SK-N-SH (cell line): Measurements from ENCODE around the gene B4GALT3. TPM values are rescaled to one million over a fixed set of nuclear protein-coding genes. Genes with fewer than 3 reads are reported as not detected.

Experiments used
- CTCF ChIA-PET: fragments of 300-600, 350-600 bp; formaldehyde crosslinking; extraction: SDS; loops from one replicate; lab custom pipeline; 2021; lab: Yijun Ruan, JAX
- POLR2A ChIA-PET: fragments of 350-600 bp; sonication (Branson Sonifier 250); formaldehyde crosslinking; extraction: SDS; loops from one replicate; lab custom pipeline; 2020; ENCODE audit warnings: antibody characterized with exemption, inconsistent platforms; lab: Yijun Ruan, JAX
- DNase-seq: peaks from one replicate; pipeline ENCODE4 v3.0.0; 2012
- H2AFZ ChIP-seq: fragments of 200-600 bp; sonication (generic); 2 replicates; pipeline ENCODE4 v1.8.1; 2016; ENCODE audit warnings: antibody characterized with exemption, mild to moderate bottlenecking, low read depth
- H3F3A ChIP-seq: fragments of 200-600 bp; sonication (generic); replicated peaks from 2 replicates; pipeline ENCODE3; 2016; ENCODE audit warnings: antibody characterized with exemption, mild to moderate bottlenecking; ENCODE audit not compliant: insufficient read depth
- H3K27ac ChIP-seq, 2 experiments: fragments of 200-500 bp in 1 of 2; fragments of 200-600 bp in 1 of 2; sonication (Bioruptor generic) in 1 of 2; sonication (generic), shearing (Covaris generic) in 1 of 2; 2 replicates each; pipeline versions ENCODE4 v1.5.1 to v1.6.1; 2014 to 2016; ENCODE audit warnings: low read depth in 2 of 2, inconsistent platforms in 1 of 2, low read length in 1 of 2, mild to moderate bottlenecking in 1 of 2, mixed read lengths in 1 of 2
- H3K27me3 ChIP-seq: fragments of 200-600 bp; sonication (generic), shearing (Covaris generic); 2 replicates; pipeline ENCODE4 v1.6.1; 2016; ENCODE audit warnings: mixed run types; ENCODE audit not compliant: insufficient read depth
- H3K36me3 ChIP-seq, 2 experiments: fragments of 200-500 bp in 1 of 2; fragments of 200-600 bp in 1 of 2; sonication (Bioruptor generic) in 1 of 2; sonication (generic) in 1 of 2; replicated peaks in 1 of 2; 2 replicates each; pipeline versions ENCODE3 to v1.5.1; 2014 to 2016; ENCODE audit warnings: low read length in 1 of 2, mild to moderate bottlenecking in 1 of 2; ENCODE audit not compliant: insufficient read depth in 2 of 2, control insufficient read depth in 1 of 2
- H3K4me1 ChIP-seq, 2 experiments: fragments of 200-500 bp in 1 of 2; fragments of 200-600 bp in 1 of 2; sonication (Bioruptor generic) in 1 of 2; sonication (generic), shearing (Covaris generic) in 1 of 2; 2 replicates each; pipeline versions ENCODE4 v1.5.1 to v1.6.1; 2014 to 2016; ENCODE audit warnings: low read depth in 1 of 2, low read length in 1 of 2, mixed run types in 1 of 2; ENCODE audit not compliant: insufficient read depth in 2 of 2, control insufficient read depth in 1 of 2
- H3K4me2 ChIP-seq: fragments of 200-600 bp; sonication (generic), shearing (Covaris generic); 2 replicates; pipeline ENCODE4 v1.6.1; 2017; ENCODE audit warnings: mixed run types
- H3K4me3 ChIP-seq, 2 experiments: fragments of 200-500 bp in 1 of 2; fragments of 200-600 bp in 1 of 2; sonication (Bioruptor generic) in 1 of 2; sonication (generic), shearing (Covaris generic) in 1 of 2; 2 replicates each; pipeline versions ENCODE4 v1.5.1 to v1.8.1; 2014 to 2016; ENCODE audit warnings: low read depth in 2 of 2, inconsistent platforms in 1 of 2, low read length in 1 of 2, mild to moderate bottlenecking in 1 of 2, mixed read lengths in 1 of 2, moderate library complexity in 1 of 2
- H3K79me2 ChIP-seq: fragments of 200-600 bp; sonication (generic); 2 replicates; pipeline ENCODE4 v1.8.1; 2017; ENCODE audit warnings: mild to moderate bottlenecking; ENCODE audit not compliant: insufficient read depth
- H3K9ac ChIP-seq: fragments of 200-600 bp; sonication (generic); 2 replicates; pipeline ENCODE4 v1.6.1; 2017; ENCODE audit warnings: mixed run types
- H3K9me2 ChIP-seq: fragments of 200-600 bp; sonication (generic); 2 replicates; pipeline ENCODE4 v1.6.1; 2017; ENCODE audit warnings: mixed run types
- H3K9me3 ChIP-seq: fragments of 200-600 bp; sonication (generic); 2 replicates; pipeline ENCODE4 v1.6.1; 2017; ENCODE audit warnings: mixed run types, mild to moderate bottlenecking, moderate library complexity
- H4K20me1 ChIP-seq: fragments of 200-600 bp; sonication (generic); 2 replicates; pipeline ENCODE4 v1.6.1; 2017; ENCODE audit warnings: mild to moderate bottlenecking, mixed run types; ENCODE audit not compliant: insufficient read depth
- CHD2 ChIP-seq: fragments of 150-350 bp; IDR thresholded peaks from 2 replicates; pipeline ENCODE4 v1.6.1; 2018; ENCODE audit warnings: low read length; ENCODE audit not compliant: partially characterized antibody
- ELF1 ChIP-seq: IDR thresholded peaks from 2 replicates; pipeline ENCODE4 v1.4.0; 2012
- GABPA ChIP-seq: IDR thresholded peaks from 2 replicates; pipeline ENCODE4 v1.4.0; 2012; ENCODE audit warnings: low read depth, mild to moderate bottlenecking
- GATA2 ChIP-seq: sonication (generic); formaldehyde crosslinking; IDR thresholded peaks from 2 replicates; pipeline ENCODE4 v1.5.0; 2020; ENCODE audit warnings: mild to moderate bottlenecking, missing genetic modification reagents
- JUND ChIP-seq: IDR thresholded peaks from 2 replicates; pipeline ENCODE4 v1.4.0; 2012
- MXI1 ChIP-seq: IDR thresholded peaks from 2 replicates; pipeline ENCODE4 v1.6.1; 2012; ENCODE audit warnings: mild to moderate bottlenecking, low read depth, low read length, improper control_type of control experiment
- NFIC ChIP-seq: IDR thresholded peaks from 2 replicates; pipeline ENCODE4 v1.4.0; 2012; ENCODE audit warnings: borderline replicate concordance
- POLR2AphosphoS5 ChIP-seq: IDR thresholded peaks from 2 replicates; pipeline ENCODE4 v1.6.1; 2012; ENCODE audit warnings: low read depth, low read length
- TAF1 ChIP-seq: IDR thresholded peaks from 2 replicates; pipeline ENCODE4 v1.6.1; 2012; ENCODE audit warnings: low read depth, mild to moderate bottlenecking, low read length, moderate library complexity, borderline replicate concordance
- TCF12 ChIP-seq: IDR thresholded peaks from 2 replicates; pipeline ENCODE4 v1.4.0; 2012
- TEAD4 ChIP-seq: IDR thresholded peaks from 2 replicates; pipeline ENCODE4 v1.4.0; 2012; ENCODE audit warnings: mild to moderate bottlenecking, borderline replicate concordance; ENCODE audit not compliant: insufficient read depth
- YY1 ChIP-seq: IDR thresholded peaks from 2 replicates; pipeline ENCODE4 v1.4.0; 2012; ENCODE audit warnings: low read depth, mild to moderate bottlenecking
- WGBS: methylation state at CpG from one replicate; pipeline ENCODE4 v1.1.6; 2017; ENCODE audit warnings: low lambda C conversion rate; 5-methylcytosine and 5-hydroxymethylcytosine counted together
- polyA plus RNA-seq, 3 experiments: library from polyadenylated mRNA; depleted of rRNA; stranded (reverse); fragments of >200 nt; gene quantifications; 2 replicates each; pipeline ENCODE4 v1.2.3, GENCODE V29; 2012
- TF ChIP-seq, protein P1 (sequence below): IDR thresholded peaks from 2 replicates; pipeline ENCODE4; 2012
- TF ChIP-seq, protein P2 (sequence below): fragments of 200-600 bp; sonication (generic); IDR thresholded peaks from 2 replicates; pipeline ENCODE4 v1.6.1; 2017; ENCODE audit warnings: antibody characterized with exemption, mild to moderate bottlenecking, moderate library complexity

The B4GALT3 gene
- polyA plus RNA-seq, 1 of the 3 experiments (the other 2 are of a cell fraction) = 56.5 TPM

DNA sequence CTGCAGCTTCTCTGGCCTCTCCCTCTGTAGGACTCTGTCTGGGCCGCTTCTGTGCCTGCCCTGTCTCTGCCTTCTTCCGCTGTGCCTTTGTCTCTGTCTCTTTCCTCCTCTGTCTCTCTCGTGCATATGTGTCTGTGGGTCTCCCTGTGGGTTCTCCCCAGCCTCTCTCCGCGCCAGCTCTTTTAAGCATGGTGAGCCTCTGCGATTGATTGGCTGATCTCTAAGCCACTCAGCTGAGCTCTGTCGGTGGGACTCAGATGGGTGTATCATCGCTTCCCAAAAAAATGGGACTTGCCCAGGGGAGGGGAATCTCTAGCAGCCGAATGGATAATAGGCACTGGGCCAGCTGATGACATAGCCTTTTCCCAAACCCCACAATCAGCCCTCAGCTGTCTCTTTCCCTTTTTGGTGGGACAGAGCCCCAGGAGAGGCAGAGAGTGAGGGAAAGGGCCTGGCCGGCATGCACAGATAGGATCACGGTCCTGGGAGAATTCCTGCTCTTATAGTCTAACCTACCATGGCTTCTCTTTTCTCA, 21.7 kb upstream of the B4GALT3 start, which contains the start of gene ADAMTS4:
ADAMTS4 (minus strand) TSS at position 158 of the 535 bp plus-strand sequence. CDS start 427 bp downstream, outside the sequence.
- H3K79me2 ChIP-seq = peaks cover 18% of the 10 kb centered on the region
- ChIA-PET POLR2A (interaction anchor here (0.7 to 1.0 kb wide), 3 partner anchors 27 to 191 kb away, joined by 3 to 4 read pairs (median 3); partner anchors contain the start of gene TOMM40L), CTCF (interaction anchor here (2.0 to 3.2 kb wide), 2 partner anchors 27 to 33 kb away, joined by 7 to 13 read pairs; partner anchors contain the start of genes PPOX and TOMM40L)
- H3K9me3 ChIP-seq = no peaks in the 10 kb centered on the region
- H3K27ac ChIP-seq = peak within 1 kb of the TSS; percentile 84 to 99
- no peaks in the 10 kb centered on the region for H4K20me1 ChIP-seq
- H3K9ac ChIP-seq = peak within 1 kb of the TSS; percentile 66; the same call in 1 of the 2 replicates
- H3K4me1 ChIP-seq = peaks cover 33 to 77% of the 10 kb centered on the region in 2 experiments
- H3F3A ChIP-seq = peaks cover 4% of the 10 kb centered on the region
- peak; percentile 43 for DNase-seq
- 69% methylated on average over 10 of the region's 11 CpGs for WGBS
- no peaks in the 10 kb centered on the region for H3K9me2 ChIP-seq
- H3K27me3 ChIP-seq = no peaks in the 10 kb centered on the region
- peak within 1 kb of the TSS; percentile 42 to 57 for H3K4me3 ChIP-seq
- H2AFZ ChIP-seq = peak within 1 kb of the TSS; percentile 94
- H3K4me2 ChIP-seq = peak within 1 kb of the TSS; percentile 79
- TF ChIP-seq GABPA (no peak), TAF1 (0 out of 2 replicates have a peak, but pooled peaks have one; percentile 13), POLR2AphosphoS5 (peak; percentile 66), GATA2 (CRISPR knock-in tag) (no peak), TEAD4 (no peak), JUND (no peak), YY1 (no peak), MXI1 (no peak)
- TF ChIP-seq, protein P1, sequence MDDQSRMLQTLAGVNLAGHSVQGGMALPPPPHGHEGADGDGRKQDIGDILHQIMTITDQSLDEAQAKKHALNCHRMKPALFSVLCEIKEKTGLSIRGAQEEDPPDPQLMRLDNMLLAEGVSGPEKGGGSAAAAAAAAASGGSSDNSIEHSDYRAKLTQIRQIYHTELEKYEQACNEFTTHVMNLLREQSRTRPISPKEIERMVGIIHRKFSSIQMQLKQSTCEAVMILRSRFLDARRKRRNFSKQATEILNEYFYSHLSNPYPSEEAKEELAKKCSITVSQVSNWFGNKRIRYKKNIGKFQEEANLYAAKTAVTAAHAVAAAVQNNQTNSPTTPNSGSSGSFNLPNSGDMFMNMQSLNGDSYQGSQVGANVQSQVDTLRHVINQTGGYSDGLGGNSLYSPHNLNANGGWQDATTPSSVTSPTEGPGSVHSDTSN = peak; percentile 80
- H3K36me3 ChIP-seq = peaks cover 4 to 8% of the 10 kb centered on the region in 2 experiments

DNA sequence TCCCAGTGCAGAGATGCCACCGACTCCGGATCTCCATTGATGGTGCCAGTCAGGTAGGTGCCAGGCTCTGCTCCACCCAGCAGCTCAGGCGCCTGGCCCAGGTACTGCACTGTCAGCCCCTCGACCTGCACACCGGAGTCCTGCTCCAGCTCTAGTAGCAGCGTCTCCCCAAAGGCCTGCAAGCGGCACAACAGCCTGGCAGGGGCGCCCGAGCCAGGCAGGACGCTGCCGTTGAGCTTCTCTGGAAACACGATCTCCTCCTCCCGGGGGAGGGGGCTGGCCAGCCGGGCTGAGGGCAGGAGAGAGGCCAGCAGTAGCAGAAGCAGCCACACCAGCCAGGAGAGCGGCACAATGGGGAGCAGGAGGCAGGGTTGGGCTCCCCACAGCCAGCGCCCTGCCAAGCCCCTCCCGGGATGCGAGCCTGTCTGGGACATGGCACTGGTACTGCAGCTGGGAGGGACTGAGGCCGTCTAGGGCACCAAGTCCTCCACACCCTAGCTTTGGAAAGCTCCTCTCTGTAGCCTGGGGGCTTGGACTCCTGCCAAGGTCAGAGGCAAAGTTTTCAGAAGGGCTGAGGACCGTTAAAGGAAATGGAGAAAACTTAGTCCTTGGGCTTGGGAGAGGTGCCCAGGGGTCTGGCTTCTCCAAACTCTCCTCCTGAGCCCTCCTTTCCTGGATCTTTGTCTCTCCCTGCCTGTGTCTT, 21.0 kb upstream of the B4GALT3 start:
- Histone ChIP-seq H4K20me1 (no peaks in the 10 kb centered on the region), H3K9me2 (no peaks in the 10 kb centered on the region), H3K36me3 (peaks cover 0 to 2% of the 10 kb centered on the region in 2 experiments), H3K27ac (peak overlapping the region; percentile 84 to 99), H3K79me2 (peaks cover 11% of the 10 kb centered on the region), H3K4me1 (peaks cover 29 to 73% of the 10 kb centered on the region in 2 experiments), H2AFZ (peak overlapping the region; percentile 94), H3K27me3 (no peaks in the 10 kb centered on the region), H3K4me3 (peak overlapping the region; percentile 42 to 57), H3K4me2 (peak overlapping the region; percentile 79), H3K9me3 (no peaks in the 10 kb centered on the region), H3F3A (peaks cover 4% of the 10 kb centered on the region), H3K9ac (peak overlapping the region; percentile 66; the same call in 1 of the 2 replicates)
- POLR2A ChIA-PET = interaction anchor here (0.7 to 1.3 kb wide), 4 partner anchors 13 to 191 kb away, joined by 3 to 5 read pairs (median 4); partner anchors contain the start of gene TOMM40L
- CTCF ChIA-PET = interaction anchor here (0.8 to 3.2 kb wide), 3 partner anchors 10 to 32 kb away, joined by 3 to 13 read pairs (median 7); partner anchors contain the start of genes PPOX and TOMM40L
- WGBS = 36% methylated on average over 13 of the region's 20 CpGs
- TF ChIP-seq ELF1 (no peak), MXI1 (0 out of 2 replicates have a peak, but pooled peaks have one; percentile 34), YY1 (no peak), NFIC (peak; percentile 41), CHD2 (no peak), TCF12 (no peak)
- TF ChIP-seq, protein P1 = no peak
- TF ChIP-seq, protein P2, sequence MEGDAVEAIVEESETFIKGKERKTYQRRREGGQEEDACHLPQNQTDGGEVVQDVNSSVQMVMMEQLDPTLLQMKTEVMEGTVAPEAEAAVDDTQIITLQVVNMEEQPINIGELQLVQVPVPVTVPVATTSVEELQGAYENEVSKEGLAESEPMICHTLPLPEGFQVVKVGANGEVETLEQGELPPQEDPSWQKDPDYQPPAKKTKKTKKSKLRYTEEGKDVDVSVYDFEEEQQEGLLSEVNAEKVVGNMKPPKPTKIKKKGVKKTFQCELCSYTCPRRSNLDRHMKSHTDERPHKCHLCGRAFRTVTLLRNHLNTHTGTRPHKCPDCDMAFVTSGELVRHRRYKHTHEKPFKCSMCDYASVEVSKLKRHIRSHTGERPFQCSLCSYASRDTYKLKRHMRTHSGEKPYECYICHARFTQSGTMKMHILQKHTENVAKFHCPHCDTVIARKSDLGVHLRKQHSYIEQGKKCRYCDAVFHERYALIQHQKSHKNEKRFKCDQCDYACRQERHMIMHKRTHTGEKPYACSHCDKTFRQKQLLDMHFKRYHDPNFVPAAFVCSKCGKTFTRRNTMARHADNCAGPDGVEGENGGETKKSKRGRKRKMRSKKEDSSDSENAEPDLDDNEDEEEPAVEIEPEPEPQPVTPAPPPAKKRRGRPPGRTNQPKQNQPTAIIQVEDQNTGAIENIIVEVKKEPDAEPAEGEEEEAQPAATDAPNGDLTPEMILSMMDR = 0 out of 2 replicates have a peak, but pooled peaks have one; percentile 16
- peak; percentile 71 for DNase-seq
